HG03439 (cell line): Measurements from ENCODE around the gene SOX30.

ENCODE experiments used
- ATAC-seq: cut with Tn5 transposase; IDR thresholded peaks from one replicate; pipeline ENCODE4 v1.9.1; 2021; ENCODE audit warnings: mild to moderate bottlenecking, moderate library complexity; ENCODE audit not compliant: unreplicated experiment

SOX30 gene

GRCh38 chr5:157610990-157611389 is 41.2 kb downstream of the SOX30 start:
- no peak for ATAC-seq

GRCh38 chr5:157608972-157609565 is 43.2 kb downstream of the SOX30 start:
- no peak for ATAC-seq

GRCh38 chr5:157607371-157608161 is 44.7 kb downstream of the SOX30 start:
- ATAC-seq: no peak

GRCh38 chr5:157606046-157606445 is 46.2 kb downstream of the SOX30 start:
- ATAC-seq: no peak

GRCh38 chr5:157603333-157604190 is 48.7 kb downstream of the SOX30 start:
- ATAC-seq: no peak

GRCh38 chr5:157602505-157602904 is 49.7 kb downstream of the SOX30 start:
- peak; percentile 46 for ATAC-seq

- no peak for ATAC-seq
Observed at GRCh38 chr5:157600252-157600651, 52.0 kb downstream of the SOX30 start.

- no peak for ATAC-seq
Observed at GRCh38 chr5:157599565-157599964, 52.7 kb downstream of the SOX30 start.

GRCh38 chr5:157598350-157598936 is 53.8 kb downstream of the SOX30 start:
- ATAC-seq: peak; percentile 42

GRCh38 chr5:157597277-157597676 is 55.0 kb downstream of the SOX30 start:
- ATAC-seq: no peak

GRCh38 chr5:157596487-157596886 is 55.8 kb downstream of the SOX30 start:
- peak; percentile 60 for ATAC-seq

GRCh38 chr5:157594675-157595459 is 57.4 kb downstream of the SOX30 start:
- no peak for ATAC-seq

- ATAC-seq: no peak
Observed at GRCh38 chr5:157594257-157594656, 58.0 kb downstream of the SOX30 start.

GRCh38 chr5:157593052-157593757 is 59.0 kb downstream of the SOX30 start:
- no peak for ATAC-seq

GRCh38 chr5:157592594-157592993 is 59.6 kb downstream of the SOX30 start:
- no peak for ATAC-seq

GRCh38 chr5:157590478-157590877 is 61.8 kb downstream of the SOX30 start:
- no peak for ATAC-seq

- ATAC-seq: no peak
Observed at GRCh38 chr5:157584628-157585027, 67.6 kb downstream of the SOX30 start.

GRCh38 chr5:157582731-157583620 is 69.3 kb downstream of the SOX30 start:
- no peak for ATAC-seq

GRCh38 chr5:157581901-157582300 is 70.3 kb downstream of the SOX30 start:
- no peak for ATAC-seq
